ENCODE data around the gene SPATA2L.

DNA sequence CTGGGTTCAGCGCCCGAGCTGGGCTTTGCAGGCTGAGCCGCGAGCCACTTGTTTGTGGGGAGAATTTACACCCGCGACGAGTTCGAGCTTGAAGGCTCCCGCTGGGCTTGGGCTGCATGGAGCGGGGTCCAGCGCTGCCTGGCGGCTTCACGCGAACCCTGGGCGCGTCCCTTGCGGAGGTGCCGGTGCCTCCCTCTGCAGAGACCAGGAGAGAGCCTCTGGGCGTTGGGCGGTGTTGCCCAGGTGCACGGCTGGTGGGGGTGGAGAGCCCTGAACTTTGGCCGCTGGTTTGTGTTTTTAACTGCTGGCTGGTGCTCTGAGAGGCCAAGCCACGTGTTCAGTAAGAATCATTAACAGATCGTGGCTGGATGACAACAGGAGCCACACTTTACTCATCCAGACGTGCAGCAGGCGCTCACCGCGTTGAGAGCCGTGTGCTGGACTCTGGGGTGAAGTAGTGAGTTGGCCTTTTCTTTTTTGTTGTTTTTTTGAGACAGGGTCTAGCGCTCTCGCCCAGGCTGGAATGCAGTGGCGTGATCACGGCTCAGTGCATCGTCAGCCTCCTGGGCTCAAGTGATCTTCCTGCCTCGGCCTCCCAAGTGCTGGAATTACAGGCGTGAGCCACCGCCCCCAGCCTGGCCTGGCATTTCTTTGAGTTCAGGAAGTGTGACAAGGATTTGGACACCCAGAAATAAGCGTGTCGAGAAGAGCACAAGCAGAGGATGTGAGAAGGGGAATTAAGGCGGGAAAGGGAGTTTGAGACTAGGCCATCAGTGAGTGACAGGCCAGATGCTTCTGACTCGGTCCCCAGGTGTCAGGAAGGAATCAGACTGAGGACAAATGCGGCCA is 14.2 kb downstream of the SPATA2L start:
- TF ChIP-seq CTCF (IDR thresholded peaks at IDR 0.05; ENCODE audit: low read depth, low read length) (no peak), POLR2A (IDR thresholded peaks at IDR 0.05; ENCODE audit: extremely low read depth, insufficient read length) (no peak)

Data from NB4 (cell line).